Sigmoid colon (tissue), 7 donors: Measurements from ENCODE around the gene STOX2. TPM values are rescaled to one million over a fixed set of nuclear protein-coding genes. Genes with fewer than 3 reads are reported as not detected.

Experiments
- DNase-seq: peaks from one replicate; pipeline ENCODE4 v3.0.0-alpha.2; 2019
- H3K27ac ChIP-seq, 4 donors: fragments of 200-600 bp; sonication (generic); one replicate each; pipeline ENCODE4 v1.5.1; 2016 to 2019; ENCODE audit warnings: mild to moderate bottlenecking in 1 of 4
- H3K27me3 ChIP-seq, 3 donors: fragments of 200-600 bp; sonication (generic); one replicate each; pipeline ENCODE4 v1.5.1; 2019; ENCODE audit warnings: mild to moderate bottlenecking in 1 of 3
- H3K36me3 ChIP-seq, 4 donors: fragments of 200-600 bp; sonication (generic); one replicate each; pipeline ENCODE4 v1.5.1; 2016 to 2019
- H3K4me1 ChIP-seq, 4 donors: fragments of 200-600 bp; sonication (generic); one replicate each; pipeline ENCODE4 v1.5.1; 2017 to 2019
- H3K4me3 ChIP-seq, 4 donors: fragments of 200-600 bp; sonication (generic); one replicate each; pipeline ENCODE4 v1.5.1; 2017 to 2019; ENCODE audit warnings: mild to moderate bottlenecking in 2 of 4, moderate library complexity in 1 of 4
- H3K9me3 ChIP-seq, 4 donors: fragments of 200-600 bp in 3 of 4; sonication (generic) in 3 of 4; one replicate each; pipeline versions ENCODE4 v1.5.1 to v1.6.1; 2013 to 2019
- EP300 ChIP-seq, 4 donors: sonication (generic); formaldehyde crosslinking; IDR thresholded peaks; one replicate each; pipeline ENCODE4 v1.6.1; 2017; ENCODE audit warnings: antibody characterized with exemption in 4 of 4
- POLR2A ChIP-seq, 2 donors: fragments of 450-650 bp; IDR thresholded peaks; one replicate each; pipeline ENCODE4 v1.6.1; 2016; ENCODE audit warnings: antibody characterized with exemption in 2 of 2, mild to moderate bottlenecking in 2 of 2, moderate library complexity in 2 of 2
- POLR2AphosphoS5 ChIP-seq, 4 donors: sonication (generic); formaldehyde crosslinking; IDR thresholded peaks; one replicate each; pipeline ENCODE4 v1.6.1; 2017; ENCODE audit warnings: antibody characterized with exemption in 4 of 4
- WGBS, 2 donors: extraction: QIAGEN DNeasy Blood & Tissue Kit; methylation state at CpG; one replicate each; pipeline ENCODE4 v1.1.7; 2013; 5-methylcytosine and 5-hydroxymethylcytosine counted together
- intact Hi-C: fragments of 100-400 bp; cut with DNase I; formaldehyde crosslinking; loops from one replicate; pipeline ENCODE4 v1.15.1; 2023
- polyA plus RNA-seq, 3 donors: library from polyadenylated mRNA; stranded (reverse); fragments of 200-250 nt; gene quantifications; one replicate each; pipeline ENCODE4 v1.2.3, GENCODE V29; 2013
- total RNA-seq, 4 donors: library from RNA; depleted of rRNA; stranded (reverse); fragments of >200 nt; gene quantifications; one replicate each; pipeline ENCODE4 v1.1.0, GENCODE V29; 2016
- TF ChIP-seq, protein P1 (sequence below), 4 experiments: fragments of 450-650 bp in 3 of 4; fragments of 200-600 bp in 1 of 4; IDR thresholded peaks; one replicate each; pipeline ENCODE4 v1.5.1; 2016 to 2019; ENCODE audit warnings: antibody characterized with exemption in 4 of 4, mild to moderate bottlenecking in 3 of 4, moderate library complexity in 2 of 4
- donor health status: healthy with polysubstance abuse.
- donor health status: Bipolar disorder and iron deficiency.
- donor health status: healthy.

STOX2 gene
- total and polyA plus RNA-seq, 7 donors: under 0.01 to 9.6 (median 2.2) TPM

DNA sequence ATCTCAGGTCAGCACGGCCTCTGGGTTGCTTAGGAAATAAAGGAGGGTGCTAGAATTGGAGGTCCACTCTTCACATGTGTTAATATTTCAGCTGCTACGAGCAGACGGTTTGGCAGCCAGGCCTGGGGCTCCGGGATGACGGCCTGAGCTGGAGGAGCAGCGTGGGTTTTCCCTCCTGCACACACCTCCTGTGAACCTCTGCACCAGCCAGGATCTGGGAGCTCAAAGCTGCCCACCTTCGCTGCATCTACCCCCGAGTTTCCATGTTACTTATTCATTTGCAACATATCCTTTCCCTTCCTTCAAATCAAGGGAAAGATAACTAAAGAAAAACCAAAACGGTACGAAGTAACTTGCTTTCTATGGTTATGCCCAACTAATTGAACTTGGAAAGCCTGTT, 13.6 kb downstream of the STOX2 start:
- 90 to 92% methylated on average over 10 of the region's 10 CpGs for WGBS, 2 donors
- intact Hi-C loops: no loop called here
- no peak for DNase-seq
- no peak overlapping the region for H3K27ac ChIP-seq
- TF ChIP-seq EP300 (IDR thresholded peaks at IDR 0.05) (no peak), POLR2A (IDR thresholded peaks at IDR 0.05) (no peak), POLR2AphosphoS5 (IDR thresholded peaks at IDR 0.05) (no peak)
- TF ChIP-seq, protein P1, sequence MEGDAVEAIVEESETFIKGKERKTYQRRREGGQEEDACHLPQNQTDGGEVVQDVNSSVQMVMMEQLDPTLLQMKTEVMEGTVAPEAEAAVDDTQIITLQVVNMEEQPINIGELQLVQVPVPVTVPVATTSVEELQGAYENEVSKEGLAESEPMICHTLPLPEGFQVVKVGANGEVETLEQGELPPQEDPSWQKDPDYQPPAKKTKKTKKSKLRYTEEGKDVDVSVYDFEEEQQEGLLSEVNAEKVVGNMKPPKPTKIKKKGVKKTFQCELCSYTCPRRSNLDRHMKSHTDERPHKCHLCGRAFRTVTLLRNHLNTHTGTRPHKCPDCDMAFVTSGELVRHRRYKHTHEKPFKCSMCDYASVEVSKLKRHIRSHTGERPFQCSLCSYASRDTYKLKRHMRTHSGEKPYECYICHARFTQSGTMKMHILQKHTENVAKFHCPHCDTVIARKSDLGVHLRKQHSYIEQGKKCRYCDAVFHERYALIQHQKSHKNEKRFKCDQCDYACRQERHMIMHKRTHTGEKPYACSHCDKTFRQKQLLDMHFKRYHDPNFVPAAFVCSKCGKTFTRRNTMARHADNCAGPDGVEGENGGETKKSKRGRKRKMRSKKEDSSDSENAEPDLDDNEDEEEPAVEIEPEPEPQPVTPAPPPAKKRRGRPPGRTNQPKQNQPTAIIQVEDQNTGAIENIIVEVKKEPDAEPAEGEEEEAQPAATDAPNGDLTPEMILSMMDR (IDR thresholded peaks at IDR 0.05): no peak
- no peaks in the 10 kb centered on the region for H3K36me3 ChIP-seq
- no peaks in the 10 kb centered on the region for H3K4me1 ChIP-seq
- H3K27me3 ChIP-seq: no peaks in the 10 kb centered on the region
- H3K9me3 ChIP-seq: no peaks in the 10 kb centered on the region
- no peak overlapping the region for H3K4me3 ChIP-seq

DNA sequence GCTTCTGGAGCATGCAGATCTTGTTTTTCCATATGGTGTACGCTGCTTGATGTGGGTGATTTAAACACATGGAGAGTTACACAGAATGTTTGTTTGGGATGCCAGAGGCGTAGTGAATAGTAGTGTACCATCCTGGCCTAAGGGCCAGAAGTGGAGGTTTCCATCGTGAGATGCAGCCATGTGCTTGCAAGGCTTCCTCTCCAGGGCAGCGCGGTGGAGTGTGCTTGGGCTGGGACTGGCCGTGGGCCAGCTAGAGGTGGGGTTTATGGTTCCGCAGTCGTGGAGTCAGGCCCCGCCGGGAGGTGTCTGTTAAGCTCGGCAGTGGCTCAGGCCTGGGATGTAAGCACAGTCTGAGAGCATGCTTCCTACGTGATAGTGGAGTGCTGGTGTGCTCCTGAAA, 14.0 kb downstream of the STOX2 start:
- Histone ChIP-seq H3K27me3 (no peaks in the 10 kb centered on the region), H3K4me3 (no peak overlapping the region), H3K27ac (no peak overlapping the region), H3K4me1 (no peaks in the 10 kb centered on the region), H3K9me3 (no peaks in the 10 kb centered on the region), H3K36me3 (no peaks in the 10 kb centered on the region)
- 69 to 78% methylated on average over 12 of the region's 12 CpGs for WGBS, 2 donors
- intact Hi-C loops: no loop called here
- TF ChIP-seq POLR2AphosphoS5 (IDR thresholded peaks at IDR 0.05) (no peak), EP300 (IDR thresholded peaks at IDR 0.05) (no peak), POLR2A (IDR thresholded peaks at IDR 0.05) (no peak)
- TF ChIP-seq, protein P1 (IDR thresholded peaks at IDR 0.05): no peak
- no peak for DNase-seq

DNA sequence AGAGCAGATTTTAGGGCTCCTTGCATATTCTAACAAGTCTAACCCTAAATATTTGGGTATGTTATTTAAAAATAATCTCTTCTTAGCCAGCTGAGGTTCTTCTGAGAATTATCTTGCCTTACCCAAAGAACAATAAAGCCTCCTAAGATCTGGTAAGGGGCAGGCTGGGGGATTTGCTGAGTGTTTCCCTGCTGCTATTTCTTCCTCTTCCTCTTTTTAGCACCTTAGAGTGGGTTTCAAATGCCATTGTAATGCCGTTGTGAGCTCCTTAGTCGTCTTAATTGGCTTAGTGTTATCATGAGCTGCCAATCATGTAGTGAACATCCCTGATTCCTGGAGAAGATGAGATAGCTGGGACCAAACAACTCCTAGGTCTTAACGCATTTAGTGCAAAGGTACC, 15.4 kb downstream of the STOX2 start:
- H3K4me3 ChIP-seq: no peak overlapping the region
- 31 to 69% methylated on average over 3 of the region's 3 CpGs for WGBS, 2 donors
- intact Hi-C loops: no loop called here
- H3K9me3 ChIP-seq: no peaks in the 10 kb centered on the region
- no peaks in the 10 kb centered on the region for H3K4me1 ChIP-seq
- no peaks in the 10 kb centered on the region for H3K27me3 ChIP-seq
- no peak for DNase-seq
- no peak overlapping the region for H3K27ac ChIP-seq
- no peaks in the 10 kb centered on the region for H3K36me3 ChIP-seq
- no peak for TF ChIP-seq POLR2AphosphoS5 (IDR thresholded peaks at IDR 0.05)
- TF ChIP-seq EP300 (IDR thresholded peaks at IDR 0.05): no peak
- TF ChIP-seq, protein P1 (IDR thresholded peaks at IDR 0.05): no peak
- no peak for TF ChIP-seq POLR2A (IDR thresholded peaks at IDR 0.05)

DNA sequence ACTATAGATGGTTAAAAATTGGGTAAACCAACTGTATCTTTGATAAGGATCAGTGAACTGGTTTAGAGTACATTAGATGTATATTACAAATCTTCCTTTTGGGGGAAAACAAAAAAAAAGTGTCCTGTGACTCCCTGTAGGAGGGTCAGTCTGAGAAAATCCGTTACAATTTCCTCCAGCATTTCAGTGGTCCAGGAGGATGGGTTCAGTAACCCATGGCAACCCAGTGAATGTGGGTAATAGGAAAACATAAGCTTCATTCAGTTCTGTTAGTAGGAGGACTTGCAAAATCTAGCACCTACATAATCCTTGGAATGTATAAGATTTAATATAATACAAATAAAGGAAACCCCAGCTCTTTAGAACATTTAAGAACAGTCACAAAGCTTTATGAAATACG, 16.2 kb downstream of the STOX2 start:
- H3K9me3 ChIP-seq: no peaks in the 10 kb centered on the region
- no peak overlapping the region for H3K4me3 ChIP-seq
- H3K27me3 ChIP-seq: no peaks in the 10 kb centered on the region
- H3K27ac ChIP-seq: no peak overlapping the region
- TF ChIP-seq, protein P1 (IDR thresholded peaks at IDR 0.05): no peak
- no peak for TF ChIP-seq POLR2A (IDR thresholded peaks at IDR 0.05)
- no peak for TF ChIP-seq EP300 (IDR thresholded peaks at IDR 0.05)
- TF ChIP-seq POLR2AphosphoS5 (IDR thresholded peaks at IDR 0.05): no peak
- WGBS, 2 donors: 85 to 91% methylated on average over 2 of the region's 2 CpGs
- intact Hi-C loops: no loop called here
- no peak for DNase-seq
- no peaks in the 10 kb centered on the region for H3K4me1 ChIP-seq
- no peaks in the 10 kb centered on the region for H3K36me3 ChIP-seq

DNA sequence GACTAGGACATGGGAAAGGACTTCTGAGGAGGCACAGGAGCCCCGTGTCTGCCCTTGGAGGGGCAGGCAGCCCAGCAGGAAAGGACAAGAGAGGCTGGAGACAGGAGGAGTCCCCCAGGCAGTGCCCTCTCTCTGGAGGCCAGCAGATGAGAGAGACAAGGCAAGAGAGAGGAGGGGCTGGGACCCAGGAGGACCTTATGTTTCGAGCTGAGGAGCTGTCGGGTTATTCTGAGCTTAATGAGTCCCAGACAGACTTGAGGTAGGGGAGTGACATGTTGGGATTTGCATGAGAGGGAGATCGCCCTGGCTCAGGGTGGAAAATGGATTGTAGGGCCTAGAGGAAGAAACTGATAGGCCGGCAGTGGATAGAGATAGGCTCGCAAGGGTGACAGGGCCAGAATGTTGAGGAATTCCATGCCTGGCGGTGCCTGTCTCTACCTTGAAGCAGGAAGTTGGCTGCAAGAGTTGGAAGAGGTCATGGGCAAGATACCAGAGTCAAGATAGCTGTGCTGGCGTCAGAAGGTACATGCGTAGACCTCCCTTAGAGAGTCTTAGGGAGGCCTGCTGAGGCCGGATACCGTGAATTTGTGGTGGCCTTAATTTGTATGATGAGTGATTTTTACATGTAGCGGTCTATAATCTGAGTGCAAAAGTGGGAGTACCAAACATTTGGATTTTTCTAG, 19.4 kb downstream of the STOX2 start:
- Histone ChIP-seq H3K4me3 (no peak overlapping the region), H3K36me3 (no peaks in the 10 kb centered on the region), H3K4me1 (no peaks in the 10 kb centered on the region), H3K27ac (no peak overlapping the region), H3K9me3 (no peaks in the 10 kb centered on the region), H3K27me3 (no peaks in the 10 kb centered on the region)
- TF ChIP-seq EP300 (IDR thresholded peaks at IDR 0.05): no peak
- TF ChIP-seq, protein P1 (IDR thresholded peaks at IDR 0.05): no peak
- intact Hi-C loops: no loop called here
- 93 to 94% methylated on average over 12 of the region's 12 CpGs for WGBS, 2 donors
- DNase-seq: no peak
